Karpas-422 (cell line): Measurements from ENCODE around the gene NUP210L. TPM values are rescaled to one million over a fixed set of nuclear protein-coding genes. Genes with fewer than 3 reads are reported as not detected.

Experiments used
- DNase-seq: peaks from one replicate; pipeline ENCODE4 v3.0.0-alpha.2; 2015
- H2AFZ ChIP-seq: fragments of 200-600 bp; sonication (generic); 2 replicates; pipeline ENCODE4 v1.6.1; 2014; ENCODE audit warnings: antibody characterized with exemption, low read length, mixed read lengths
- H3K27ac ChIP-seq: fragments of 200-600 bp; sonication (generic); 2 replicates; pipeline ENCODE4 v1.5.1; 2014; ENCODE audit warnings: mild to moderate bottlenecking, low read length, moderate library complexity
- H3K27me3 ChIP-seq: fragments of 200-600 bp; sonication (generic); 2 replicates; pipeline ENCODE4 v1.6.1; 2014; ENCODE audit warnings: low read length, mixed read lengths
- H3K36me3 ChIP-seq: fragments of 200-600 bp; sonication (generic); 2 replicates; pipeline ENCODE4 v1.6.1; 2014; ENCODE audit warnings: low read length, mixed read lengths; ENCODE audit not compliant: insufficient read depth
- H3K4me1 ChIP-seq: fragments of 200-600 bp; sonication (generic); 2 replicates; pipeline ENCODE4 v1.6.1; 2014; ENCODE audit warnings: mild to moderate bottlenecking, low read length, mixed read lengths
- H3K4me2 ChIP-seq: fragments of 200-600 bp; sonication (generic); 2 replicates; pipeline ENCODE4 v1.6.1; 2014; ENCODE audit warnings: low read length, low read depth, mild to moderate bottlenecking; ENCODE audit not compliant: poor library complexity, severe bottlenecking
- H3K4me3 ChIP-seq: fragments of 200-600 bp; sonication (generic); 2 replicates; pipeline ENCODE4 v1.5.1; 2014; ENCODE audit warnings: mild to moderate bottlenecking, antibody characterized with exemption, low read length, mixed read lengths
- H3K79me2 ChIP-seq: fragments of 200-600 bp; sonication (generic); 2 replicates; pipeline ENCODE4 v1.6.1; 2014; ENCODE audit warnings: mild to moderate bottlenecking, low read length, mixed read lengths
- H3K9ac ChIP-seq: fragments of 200-600 bp; sonication (generic); 2 replicates; pipeline ENCODE4 v1.6.0; 2014; ENCODE audit warnings: low read length
- H3K9me2 ChIP-seq: fragments of 200-600 bp; sonication (generic), shearing (Covaris generic); replicated peaks from 2 replicates; pipeline ENCODE4 v1.6.0; 2014; ENCODE audit warnings: mild to moderate bottlenecking, low read length, moderate library complexity; ENCODE audit not compliant: insufficient read depth
- H3K9me3 ChIP-seq: fragments of 300-700, 200-600 bp; sonication (generic); 2 replicates; pipeline ENCODE4 v1.6.1; 2014; ENCODE audit warnings: low read length, mixed read lengths
- H4K20me1 ChIP-seq: fragments of 200-600 bp; sonication (generic); 2 replicates; pipeline ENCODE4 v1.6.1; 2014; ENCODE audit warnings: mild to moderate bottlenecking, antibody characterized with exemption, low read length, low read depth; ENCODE audit not compliant: insufficient read depth
- small RNA-seq: library from RNA; depleted of rRNA; stranded (forward); fragments of <200 nt; gene quantifications from one replicate; pipeline ENCODE3, GENCODE V24; 2014
- total RNA-seq: library from RNA; depleted of rRNA; stranded (reverse); fragments of >200 nt; shearing (Covaris generic); gene quantifications from 2 replicates; pipeline ENCODE4 v1.2.3, GENCODE V29; 2014; ENCODE audit warnings: low replicate concordance; rRNA removed

Gene NUP210L
- total RNA-seq, 1 experiment from 2014 or later: not detected

GRCh38 chr1:153945795-153946621 is 208.9 kb downstream of the NUP210L start:
- peak; percentile 98 for DNase-seq
- H3K27ac ChIP-seq: peak overlapping the region; percentile 96
- no peaks in the 10 kb centered on the region for H4K20me1 ChIP-seq
- H3K9me3 ChIP-seq: no peaks in the 10 kb centered on the region
- H3K9ac ChIP-seq: peak overlapping the region; percentile 94
- H3K4me1 ChIP-seq: peaks cover 37% of the 10 kb centered on the region
- H3K27me3 ChIP-seq: no peaks in the 10 kb centered on the region
- H3K4me2 ChIP-seq: peak overlapping the region; percentile 98
- H3K9me2 ChIP-seq: no peaks in the 10 kb centered on the region
- H3K36me3 ChIP-seq: peaks cover 14% of the 10 kb centered on the region
- H3K79me2 ChIP-seq: peaks cover 32% of the 10 kb centered on the region
- H2AFZ ChIP-seq: no peak overlapping the region
- peak overlapping the region; percentile 78 for H3K4me3 ChIP-seq

- Histone ChIP-seq H3K36me3 (peaks cover 17% of the 10 kb centered on the region), H3K27ac (peak overlapping the region; percentile 96), H3K27me3 (no peaks in the 10 kb centered on the region), H2AFZ (no peak overlapping the region), H3K9me2 (no peaks in the 10 kb centered on the region), H3K4me3 (peak overlapping the region; percentile 78), H4K20me1 (no peaks in the 10 kb centered on the region), H3K4me1 (peaks cover 37% of the 10 kb centered on the region), H3K9me3 (no peaks in the 10 kb centered on the region), H3K9ac (peak overlapping the region; percentile 94), H3K4me2 (peak overlapping the region; percentile 98), H3K79me2 (peaks cover 32% of the 10 kb centered on the region)
- DNase-seq: peak; percentile 93
Measured at GRCh38 chr1:153945131-153945794, 209.6 kb downstream of the NUP210L start.

- no peaks in the 10 kb centered on the region for H4K20me1 ChIP-seq
- no peaks in the 10 kb centered on the region for H3K27me3 ChIP-seq
- H3K4me3 ChIP-seq: peak overlapping the region; percentile 78
- no peaks in the 10 kb centered on the region for H3K9me3 ChIP-seq
- H3K4me2 ChIP-seq: peak overlapping the region; percentile 98
- peaks cover 37% of the 10 kb centered on the region for H3K4me1 ChIP-seq
- peak overlapping the region; percentile 94 for H3K9ac ChIP-seq
- peaks cover 32% of the 10 kb centered on the region for H3K79me2 ChIP-seq
- no peak overlapping the region for H2AFZ ChIP-seq
- peak; percentile 56 for DNase-seq
- peaks cover 17% of the 10 kb centered on the region for H3K36me3 ChIP-seq
- no peaks in the 10 kb centered on the region for H3K9me2 ChIP-seq
- H3K27ac ChIP-seq: peak overlapping the region; percentile 96
Measured at GRCh38 chr1:153944827-153945117, 210.1 kb downstream of the NUP210L start.

GRCh38 chr1:153944005-153944826 is 210.7 kb downstream of the NUP210L start:
- peak overlapping the region; percentile 94 for H3K9ac ChIP-seq
- DNase-seq: no peak

GRCh38 chr1:153942766-153943549 is 211.9 kb downstream of the NUP210L start:
- Histone ChIP-seq H3K9me2 (no peaks in the 10 kb centered on the region), H2AFZ (no peak overlapping the region), H3K27ac (no peak overlapping the region), H3K4me2 (no peak overlapping the region), H3K79me2 (peaks cover 32% of the 10 kb centered on the region), H3K27me3 (no peaks in the 10 kb centered on the region), H3K9me3 (no peaks in the 10 kb centered on the region), H3K36me3 (peaks cover 21% of the 10 kb centered on the region), H3K4me1 (peaks cover 30% of the 10 kb centered on the region), H3K9ac (no peak overlapping the region), H4K20me1 (no peaks in the 10 kb centered on the region), H3K4me3 (no peak overlapping the region)
- no peak for DNase-seq

More at GRCh38 chr1:153944005-153944826, 210.7 kb downstream of the NUP210L start:
- Histone ChIP-seq H3K4me3 (peak overlapping the region; percentile 78), H3K36me3 (peaks cover 17% of the 10 kb centered on the region), H3K27ac (peak overlapping the region; percentile 96), H3K79me2 (peaks cover 32% of the 10 kb centered on the region), H3K9me2 (no peaks in the 10 kb centered on the region), H3K4me1 (peaks cover 37% of the 10 kb centered on the region), H3K4me2 (peak overlapping the region; percentile 98), H3K9me3 (no peaks in the 10 kb centered on the region), H4K20me1 (no peaks in the 10 kb centered on the region), H3K27me3 (no peaks in the 10 kb centered on the region), H2AFZ (no peak overlapping the region)

Small RNA genes lying within 50 kb of the gene (small RNA-seq; reads per million reads assigned to genes)
- gene MIR190B: 0.16 reads per million
- gene MIR5698: not detected
- not detected for gene MIR6737
- not detected for gene RNU6-179P

Other genes with a start within 250 kb of the NUP210L start
- 12.0 and 21.8 TPM in 2 replicates for gene GATAD2B, start 232.1 kb downstream of the NUP210L start, total RNA-seq
- 39.6 and 65.2 TPM in 2 replicates for gene DENND4B, start 208.4 kb downstream of the NUP210L start, total RNA-seq
- gene CRTC2, start 196.5 kb downstream of the NUP210L start, total RNA-seq: 27.9 and 28.3 TPM in 2 replicates
- gene SLC39A1, start 191.5 kb downstream of the NUP210L start, total RNA-seq: 27.1 and 59.5 TPM in 2 replicates
- 22.2 and 44.0 TPM in 2 replicates for gene CREB3L4, start 187.2 kb downstream of the NUP210L start, total RNA-seq
- gene JTB, start 177.4 kb downstream of the NUP210L start, total RNA-seq: 314 and 343 TPM in 2 replicates
- gene RAB13, start 168.7 kb downstream of the NUP210L start, total RNA-seq: 5.8 and 8.9 TPM in 2 replicates
- 5,228 and 8,421 TPM in 2 replicates for gene RPS27, start 164.3 kb downstream of the NUP210L start, total RNA-seq
- gene TPM3, start 37.0 kb upstream of the NUP210L start, total RNA-seq: 257 and 258 TPM in 2 replicates
- not detected in 2 replicates for gene CFAP141, start 51.3 kb upstream of the NUP210L start, total RNA-seq
- gene UBAP2L, start 65.9 kb upstream of the NUP210L start, total RNA-seq: 58.6 and 119 TPM in 2 replicates
- 184 and 229 TPM in 2 replicates for gene HAX1, start 117.6 kb upstream of the NUP210L start, total RNA-seq
- gene AQP10, start 166.0 kb upstream of the NUP210L start, total RNA-seq: not detected in 2 replicates
- gene ATP8B2, start 170.5 kb upstream of the NUP210L start, total RNA-seq: 10.6 and 19.6 TPM in 2 replicates